RPMI7951 (cell line): ENCODE data around the gene ALOX12B. TPM values are rescaled to one million over a fixed set of nuclear protein-coding genes. Genes with fewer than 3 reads are reported as not detected.
A peak's percentile ranks its signal among the peaks of the same experiment; 100 is the strongest.

Experiments
- DNase-seq: peaks from one replicate; pipeline ENCODE4 v3.0.0-alpha.2; 2012; ENCODE audit warnings: low read depth
- total RNA-seq: library from RNA; depleted of rRNA; stranded (reverse); fragments of >200 nt; shearing (Covaris generic); gene quantifications from 2 replicates; pipeline ENCODE4 v1.2.3, GENCODE V29; 2014; rRNA removed

Gene ALOX12B
- not detected in 2 replicates for total RNA-seq

DNA sequence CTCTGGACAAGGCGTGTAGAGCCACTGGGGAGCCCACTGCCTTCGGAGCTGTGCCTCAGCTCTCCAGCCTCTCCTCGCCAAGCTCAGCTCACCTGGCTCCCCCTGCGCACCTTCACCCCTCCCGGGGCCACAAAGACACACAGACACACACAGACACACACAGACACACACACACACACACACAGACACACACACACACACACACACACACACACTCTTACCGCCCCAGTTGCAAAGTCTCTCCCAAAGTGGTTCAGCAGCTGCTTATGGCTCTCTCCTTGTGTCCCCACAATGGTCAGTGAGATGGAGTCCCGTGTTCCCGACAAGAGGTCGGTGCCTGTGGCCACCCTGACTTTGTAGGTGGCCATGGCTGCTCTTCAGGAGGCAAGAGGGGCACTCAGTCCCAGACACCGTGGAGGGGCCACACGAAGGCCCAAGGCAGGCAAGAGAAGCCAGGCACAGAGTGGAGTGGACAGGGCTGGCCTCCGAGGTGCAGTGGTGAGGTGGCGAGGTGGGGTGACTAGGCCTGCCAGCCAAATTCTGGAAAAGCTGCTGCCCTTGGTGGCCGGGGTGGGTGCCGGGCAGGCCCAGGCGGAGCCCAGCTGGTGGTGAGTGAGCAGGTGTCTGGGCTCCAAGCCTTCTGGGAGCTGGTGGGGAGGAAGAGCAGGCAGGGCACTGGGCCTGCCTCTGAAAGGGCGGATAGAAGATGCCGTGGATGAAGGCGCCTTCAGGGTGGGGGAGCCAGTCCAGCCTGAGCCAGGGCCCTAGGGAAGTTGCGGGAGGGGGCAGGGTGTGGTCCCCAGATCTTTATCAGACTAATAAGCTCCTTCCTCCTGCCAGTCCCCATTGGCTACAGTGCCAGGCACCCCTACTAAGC, at the start of gene ALOX12B:
Gene ALOX12B, minus strand, starts transcription at position 642 of the 877 bp plus-strand sequence. Its CDS starts 274 bp downstream, at position 368.
- DNase-seq, result no peak

DNA sequence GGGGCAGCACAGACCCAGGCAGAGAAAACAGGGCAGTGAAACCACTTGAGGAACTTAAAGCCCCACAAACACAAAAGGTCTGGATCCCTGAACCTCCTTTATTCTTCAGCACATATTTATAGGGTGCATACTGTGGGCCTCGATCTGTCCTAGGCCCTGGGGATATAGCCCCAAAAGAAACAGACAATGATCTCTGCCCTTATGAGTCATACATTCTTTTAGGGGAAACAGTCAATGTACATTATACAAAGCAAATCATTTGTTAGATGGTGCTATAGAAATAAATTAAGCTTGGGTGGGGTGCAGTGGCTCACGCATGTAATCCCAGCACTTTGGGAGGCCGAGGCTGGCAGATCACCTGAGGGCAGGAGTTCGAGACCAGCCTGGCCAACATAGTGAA, 46.4 kb upstream of the ALOX12B start:
- no peak for DNase-seq

DNA sequence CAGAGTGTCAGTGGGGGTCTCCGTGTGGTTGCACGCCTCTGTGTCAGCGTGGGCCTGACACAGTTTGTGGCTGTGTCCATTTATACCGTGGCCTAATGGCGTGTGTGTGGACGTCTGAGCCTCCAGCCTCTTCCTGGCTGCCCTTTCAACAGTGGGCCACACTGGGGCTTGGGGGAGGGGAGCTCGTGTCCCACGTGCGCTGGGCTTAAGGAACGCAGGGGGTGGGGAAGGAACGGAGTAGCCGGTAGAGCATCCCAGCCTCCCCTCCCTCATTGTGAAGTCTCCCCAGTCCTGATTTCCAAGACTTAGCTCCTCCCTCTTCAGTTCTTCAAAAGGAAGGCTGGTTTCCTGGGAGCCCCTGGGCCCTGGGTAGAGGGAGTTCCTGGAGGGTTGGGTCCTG, 45.9 kb upstream of the ALOX12B start:
- DNase-seq, result no peak

DNA sequence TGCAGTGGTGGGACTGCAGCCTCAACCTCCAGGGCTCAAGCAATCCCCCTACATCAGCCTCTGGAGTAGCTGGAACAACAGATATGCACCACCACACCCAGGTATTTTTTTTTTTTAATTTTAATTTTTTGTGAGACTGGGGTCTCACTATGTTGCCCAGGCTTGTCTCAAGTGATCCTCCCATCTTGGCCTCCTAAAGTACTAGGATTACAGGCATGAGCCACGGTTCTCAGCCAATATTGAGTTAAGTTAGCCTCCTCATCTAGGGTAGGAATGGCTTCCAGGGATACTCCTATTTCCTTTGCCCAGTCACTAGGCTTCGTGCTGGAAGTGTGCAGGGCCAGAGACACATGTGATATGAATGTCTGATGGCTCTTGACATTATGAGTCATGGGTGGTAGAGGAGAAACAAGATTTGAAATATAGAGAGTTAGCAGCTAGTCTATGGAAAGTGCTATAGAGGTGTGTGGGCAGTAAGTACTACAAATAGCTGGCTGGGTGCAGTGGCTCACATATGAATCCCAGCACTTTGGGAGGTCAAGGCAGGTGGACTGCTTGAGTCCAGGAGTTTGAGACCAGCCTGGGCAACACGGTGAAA, 44.4 kb upstream of the ALOX12B start:
- DNase-seq, result no peak

DNA sequence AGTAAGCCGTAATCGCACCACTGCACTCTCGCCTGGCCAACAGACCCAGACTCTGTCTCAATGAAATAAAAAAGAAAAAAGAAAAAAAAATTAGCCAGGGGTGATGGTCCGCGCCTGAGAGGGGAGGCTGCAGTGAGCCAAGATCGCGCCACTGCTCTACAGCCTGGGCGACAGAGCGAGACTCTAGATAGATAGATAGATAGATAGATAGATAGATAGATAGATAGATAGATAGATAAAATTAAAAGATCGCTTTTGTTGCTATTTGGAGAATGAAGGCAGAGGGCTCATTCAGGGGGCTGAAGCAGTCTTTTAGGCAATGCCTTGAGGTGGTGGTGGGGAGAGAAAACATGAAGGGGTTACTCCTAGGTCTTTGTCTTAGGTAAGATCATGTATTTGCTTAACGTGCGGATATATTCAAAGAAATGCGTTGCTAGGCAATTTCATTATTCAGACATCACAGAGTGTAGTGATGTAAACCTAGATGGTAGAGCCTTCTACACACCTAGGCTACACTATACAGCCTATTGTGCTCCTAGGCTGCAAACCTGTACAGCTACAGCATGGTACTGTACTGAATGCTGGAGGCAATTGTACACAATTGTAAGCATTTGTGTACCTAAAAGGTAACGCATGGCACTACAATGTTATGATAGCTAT, 40.7 kb upstream of the ALOX12B start:
- no peak for DNase-seq

DNA sequence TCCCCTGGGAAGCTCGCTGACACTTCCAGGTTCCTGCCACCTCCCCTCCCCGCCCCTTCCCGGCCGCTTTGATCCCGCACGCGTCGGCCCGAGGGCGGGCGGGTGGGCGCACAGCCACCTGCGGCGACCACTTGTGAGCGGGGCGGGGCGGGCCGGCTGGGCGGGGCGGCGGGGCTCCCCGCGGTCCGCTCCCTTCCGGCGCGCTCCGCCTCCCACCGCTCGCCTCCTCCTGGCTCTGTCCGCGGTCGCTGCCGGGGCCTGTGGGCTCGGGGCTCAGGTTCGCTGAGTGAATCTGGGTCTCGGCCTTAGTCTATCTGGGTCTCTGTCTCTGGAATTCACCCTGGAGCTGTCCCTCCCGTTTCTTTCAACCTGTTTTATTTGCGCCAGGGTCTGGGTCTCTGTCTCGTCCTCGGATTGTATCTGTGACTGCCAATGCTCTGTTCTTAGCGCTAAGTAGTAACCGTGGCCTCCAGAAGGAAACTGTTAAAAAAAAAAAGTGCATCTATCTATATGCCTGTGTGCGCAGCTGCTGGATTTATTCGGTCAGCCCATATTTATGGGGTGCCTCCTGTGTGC, 39.1 kb upstream of the ALOX12B start:
- DNase-seq, result peak; percentile 63

DNA sequence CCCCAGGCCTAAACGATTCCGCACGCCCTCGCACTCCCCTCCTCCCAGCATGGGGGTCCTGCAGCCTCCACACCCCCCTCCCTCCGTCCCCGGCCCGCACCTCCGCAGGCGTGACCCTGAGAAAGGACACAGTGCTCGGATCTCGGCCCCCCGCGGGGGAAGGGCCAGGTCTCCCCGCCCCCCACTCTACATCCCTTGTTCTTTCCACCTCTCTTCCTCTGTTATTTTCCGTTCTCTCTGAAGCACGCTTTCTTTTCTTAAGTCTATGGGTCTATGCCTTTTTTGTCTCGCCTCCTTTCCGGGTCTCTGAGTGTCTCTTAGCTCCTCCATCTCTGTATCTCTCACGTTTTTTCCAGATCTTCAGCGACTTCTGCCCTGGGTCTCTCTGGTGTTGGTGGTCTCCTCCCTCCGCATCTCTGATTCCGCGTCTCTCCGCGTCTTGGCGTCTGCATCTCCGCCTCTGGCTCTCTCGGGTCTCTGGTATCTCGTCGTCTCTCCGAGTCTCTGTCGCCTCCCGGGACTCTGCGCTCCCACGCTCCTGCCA, 38.5 kb upstream of the ALOX12B start:
- peak; percentile 28 for DNase-seq

DNA sequence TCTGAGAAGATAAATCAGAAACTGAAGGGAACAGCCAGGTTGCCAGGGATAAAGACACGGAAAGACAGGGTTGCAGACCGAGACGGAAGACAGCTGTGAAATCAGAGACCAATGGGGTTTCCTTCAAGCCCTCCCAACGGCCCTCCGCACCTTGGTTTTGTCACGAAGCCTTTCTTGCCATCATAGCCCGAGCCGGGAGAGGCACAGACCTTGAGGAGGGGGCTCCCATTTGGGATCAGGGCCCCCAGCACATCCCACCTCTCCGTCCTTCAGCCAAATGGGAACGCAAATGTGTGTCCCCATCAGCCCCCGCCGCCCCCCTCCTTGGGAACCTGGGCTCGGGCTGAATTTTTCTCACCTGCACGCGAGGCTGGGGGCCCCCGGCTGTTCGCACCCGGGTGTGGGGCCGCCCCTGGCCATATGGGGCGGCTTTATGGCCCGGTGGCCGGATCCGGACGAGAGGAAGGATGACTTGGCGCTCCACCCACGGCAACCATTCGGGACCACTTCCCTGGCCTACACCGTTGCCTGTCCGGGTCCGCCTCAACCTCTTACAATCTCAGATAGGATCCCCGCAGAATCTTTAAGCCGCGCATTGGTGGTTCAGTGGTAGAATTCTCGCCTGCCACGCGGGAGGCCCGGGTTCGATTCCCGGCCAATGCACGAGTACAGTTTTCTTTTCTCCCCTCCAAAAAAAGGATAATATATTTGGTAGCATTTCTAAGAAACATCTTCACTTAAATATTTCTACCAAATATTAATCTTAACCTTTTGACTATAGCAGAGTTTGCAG, 37.8 kb upstream of the ALOX12B start:
- peak; percentile 63 for DNase-seq

DNA sequence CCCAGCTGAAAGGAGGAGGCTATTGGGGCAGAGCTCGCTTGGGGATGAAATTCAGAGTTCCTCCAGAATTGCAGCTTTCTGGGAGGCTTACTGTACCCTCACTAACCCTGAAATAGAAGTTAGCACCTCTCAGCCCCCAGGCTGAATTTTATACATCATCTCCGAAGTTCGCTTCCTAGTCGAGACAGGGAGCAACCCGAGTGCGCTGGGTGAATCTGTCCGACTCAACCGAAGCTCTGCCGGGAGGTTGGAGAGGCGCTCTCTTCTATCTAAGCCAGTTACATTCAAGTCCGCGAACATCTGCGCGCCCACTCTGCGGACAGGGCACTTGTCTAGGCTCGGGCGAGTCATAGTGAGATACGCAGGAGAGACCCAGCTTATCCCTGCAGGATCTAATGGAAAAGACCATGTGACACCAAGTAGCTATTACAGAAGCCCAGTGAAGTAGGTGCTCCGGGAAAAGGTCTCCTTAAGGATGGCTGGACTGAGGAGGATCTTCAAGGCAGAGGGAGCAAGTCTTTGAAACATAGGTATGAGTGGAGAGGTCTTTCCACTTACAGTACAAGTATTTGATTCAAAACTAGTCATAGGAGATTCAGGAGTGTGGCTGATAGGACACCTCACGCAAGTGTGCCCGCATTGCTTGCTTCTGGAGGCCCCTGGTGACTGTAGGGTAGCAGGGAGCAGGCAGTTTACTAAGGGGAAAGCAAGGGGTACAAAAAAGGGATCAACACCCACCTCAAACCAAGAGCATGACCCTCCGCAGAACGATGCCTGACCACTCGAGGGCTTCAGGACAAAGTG, 37.0 kb upstream of the ALOX12B start:
- DNase-seq, result peak; percentile 28

DNA sequence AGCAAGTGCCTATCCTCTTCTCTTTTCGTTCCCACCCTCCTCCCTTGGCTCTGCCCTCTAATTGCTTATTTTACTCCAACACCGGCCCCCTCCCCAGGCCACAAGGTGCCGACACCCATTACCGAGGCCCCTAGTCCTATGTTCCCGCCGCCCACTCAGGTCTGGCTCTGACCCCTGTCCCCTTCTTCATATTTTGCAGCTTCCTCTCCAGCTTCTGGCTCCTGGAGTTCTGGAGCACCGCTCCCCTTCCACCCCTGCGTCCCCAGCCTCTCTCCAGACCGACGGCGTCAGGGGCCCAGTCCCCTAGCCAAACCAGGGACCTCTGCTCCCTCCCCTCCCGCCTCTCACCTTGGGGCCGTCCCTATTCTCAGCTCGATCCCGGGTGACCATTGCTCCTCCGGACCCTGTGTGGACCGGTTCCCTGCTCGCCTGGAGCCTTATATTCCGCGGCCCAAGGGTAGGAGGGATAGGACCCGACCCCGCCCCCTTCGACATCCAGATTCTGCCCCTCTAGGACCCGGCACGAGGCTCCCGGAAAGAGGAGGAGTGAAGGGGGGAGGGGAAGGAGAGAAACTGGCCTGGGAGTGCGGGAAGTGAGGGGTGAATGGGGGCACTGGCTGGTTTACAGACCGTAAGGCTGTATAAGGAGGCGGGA, 36.3 kb upstream of the ALOX12B start, which contains the start of gene HES7:
Gene HES7, minus strand, starts transcription at position 412 of the 655 bp plus-strand sequence. Its CDS starts 22 bp downstream, at position 390.
- DNase-seq, result no peak

DNA sequence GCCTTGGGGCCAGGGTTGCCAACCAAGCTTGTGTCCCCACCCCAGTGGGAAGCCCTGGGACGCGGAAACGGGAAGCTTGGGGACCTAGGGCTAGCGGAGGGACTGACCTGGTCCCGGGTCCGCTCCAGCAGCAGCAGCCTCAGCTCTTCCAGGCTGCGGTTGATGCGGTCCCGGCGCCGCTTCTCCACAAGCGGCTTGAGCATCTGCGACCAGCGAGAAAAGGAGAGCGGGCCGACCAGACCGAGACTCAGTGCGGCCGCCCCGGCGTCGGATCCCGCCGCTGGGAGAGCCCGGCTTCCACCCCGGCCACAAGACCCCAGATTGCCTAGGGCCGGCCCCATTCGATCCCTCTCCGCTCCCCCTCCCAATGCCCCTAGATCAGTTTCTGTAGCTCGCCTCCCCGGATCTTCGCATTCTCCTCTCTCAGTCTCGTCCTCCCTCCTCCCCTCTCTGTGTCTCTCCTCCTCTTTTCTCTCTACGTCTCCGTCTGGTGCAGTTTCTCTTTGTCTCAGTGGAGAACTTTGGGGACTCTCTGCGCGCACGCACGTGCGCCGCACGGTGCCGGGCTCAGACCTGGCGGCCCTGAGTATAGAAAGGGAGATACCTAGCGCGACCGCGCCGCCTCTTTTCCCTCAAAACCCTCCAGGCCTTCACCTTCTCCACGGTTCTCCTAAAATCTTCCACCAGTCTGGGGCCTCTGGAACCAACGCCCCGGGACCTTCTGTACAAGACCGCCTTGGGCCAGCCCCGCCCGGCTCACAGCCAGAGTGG, 35.6 kb upstream of the ALOX12B start:
- DNase-seq, result peak; percentile 33

DNA sequence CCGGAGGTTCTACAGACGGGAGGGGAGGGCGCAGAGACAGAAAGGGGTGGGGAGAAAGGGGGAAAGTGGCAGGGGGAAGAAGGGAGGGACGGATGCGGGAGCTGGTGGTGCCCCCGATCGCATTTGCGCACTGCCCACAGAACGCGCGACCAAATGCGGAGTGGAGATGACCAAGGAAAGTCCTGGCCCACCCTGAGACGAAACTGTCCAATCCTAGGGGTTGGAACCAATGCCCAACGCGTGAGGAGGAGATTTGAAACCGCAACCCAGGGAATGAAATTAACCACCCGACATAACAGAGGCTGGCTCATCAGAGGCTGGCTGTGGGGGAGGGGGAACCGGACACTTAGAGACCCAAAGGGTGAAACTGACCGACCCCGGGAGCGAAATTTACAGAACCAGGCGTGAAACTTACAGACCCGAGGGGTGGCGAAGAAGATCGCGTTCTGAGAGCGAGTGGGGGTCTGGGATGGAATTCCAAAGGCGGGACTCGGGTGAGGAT, 35.0 kb upstream of the ALOX12B start:
- peak; percentile 63 for DNase-seq

DNA sequence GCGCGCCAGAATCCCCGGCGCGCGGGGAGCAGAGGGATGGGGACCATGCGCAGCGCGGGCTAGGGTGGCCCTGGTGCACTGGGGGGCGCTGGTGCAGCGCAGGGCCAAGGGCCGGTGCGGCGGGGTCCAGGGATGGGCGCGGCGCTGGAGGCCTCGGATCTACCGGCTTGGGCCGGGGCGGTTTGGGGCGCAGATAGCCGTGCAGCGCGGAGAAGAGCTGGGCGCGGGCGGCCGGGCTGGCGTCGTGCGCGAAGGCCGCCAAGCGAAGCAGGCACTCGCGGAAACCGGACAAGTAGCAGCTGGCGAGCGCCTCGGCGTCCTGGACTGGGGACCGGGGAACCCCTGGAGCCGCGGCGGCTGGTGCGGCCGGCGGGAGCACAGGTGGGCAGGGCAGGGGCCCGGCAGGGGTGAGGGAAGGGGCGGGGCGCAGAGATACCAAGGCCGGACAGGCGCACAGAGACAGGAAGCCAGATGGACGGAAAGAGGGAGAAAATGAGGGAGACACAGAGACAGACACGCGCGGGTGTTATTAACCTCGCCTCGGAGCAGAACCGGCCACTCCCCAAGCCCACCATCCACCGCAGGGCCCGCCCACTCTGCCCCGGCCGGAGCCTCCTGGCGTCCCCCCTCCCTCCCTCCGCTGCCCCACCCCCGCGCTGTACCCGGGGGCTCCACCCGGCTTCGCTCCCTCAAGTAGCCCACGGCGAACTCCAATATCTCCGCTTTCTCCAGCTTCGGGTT, 34.3 kb upstream of the ALOX12B start:
- peak; percentile 59 for DNase-seq

DNA sequence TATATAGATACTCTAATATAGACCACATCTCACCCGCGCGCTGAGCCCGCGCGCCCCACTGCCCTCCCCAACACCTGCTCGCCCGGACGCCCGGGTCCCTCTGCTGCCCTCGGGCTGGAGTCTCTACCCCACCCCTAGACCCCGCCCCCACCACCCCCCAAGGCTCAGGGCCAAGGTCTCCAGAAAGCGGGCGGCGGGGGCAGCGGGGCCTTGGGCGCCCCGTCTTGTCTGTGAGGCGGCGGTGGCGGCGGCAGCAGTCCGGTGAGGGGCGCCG, 33.8 kb upstream of the ALOX12B start:
- no peak for DNase-seq

DNA sequence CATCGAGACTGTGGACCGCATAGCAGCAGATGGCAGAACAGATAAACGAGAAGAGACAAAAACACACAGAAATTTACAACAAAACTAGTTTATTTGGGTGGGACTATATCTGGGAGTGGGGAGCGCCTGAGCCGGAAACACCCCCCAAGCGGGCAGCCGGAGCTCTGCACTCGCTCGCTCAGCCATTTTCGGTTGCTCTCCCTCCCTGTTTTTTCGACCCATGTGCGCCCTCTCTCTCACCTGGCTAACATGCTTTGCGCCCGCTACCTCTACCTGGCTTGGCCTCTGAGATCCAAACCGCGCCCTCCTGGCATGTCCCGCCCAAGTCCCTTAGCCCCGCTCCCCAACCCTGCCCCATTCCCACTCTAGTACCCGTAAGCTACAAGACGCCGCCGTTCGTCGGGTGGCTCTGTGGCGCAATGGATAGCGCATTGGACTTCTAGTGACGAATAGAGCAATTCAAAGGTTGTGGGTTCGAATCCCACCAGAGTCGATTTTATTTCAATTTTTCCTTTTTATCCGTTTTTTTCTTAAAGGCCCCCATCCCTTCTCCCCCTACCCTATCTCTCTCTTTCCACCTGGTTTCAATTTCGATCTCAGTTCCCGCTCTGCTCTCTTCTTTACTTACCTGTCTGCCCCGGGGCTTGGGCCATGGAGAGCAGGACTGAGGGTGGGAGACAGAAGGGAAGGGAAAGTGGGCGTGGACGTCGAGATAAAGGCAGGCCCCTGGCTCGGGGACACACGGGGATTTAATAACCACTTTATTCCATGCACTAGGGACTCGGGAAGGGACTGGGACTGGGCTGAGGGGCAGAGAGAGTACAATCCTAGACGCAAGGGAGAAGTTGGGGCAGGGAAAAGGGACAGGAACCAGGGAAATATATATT, 33.2 kb upstream of the ALOX12B start:
- peak; percentile 57 for DNase-seq

DNA sequence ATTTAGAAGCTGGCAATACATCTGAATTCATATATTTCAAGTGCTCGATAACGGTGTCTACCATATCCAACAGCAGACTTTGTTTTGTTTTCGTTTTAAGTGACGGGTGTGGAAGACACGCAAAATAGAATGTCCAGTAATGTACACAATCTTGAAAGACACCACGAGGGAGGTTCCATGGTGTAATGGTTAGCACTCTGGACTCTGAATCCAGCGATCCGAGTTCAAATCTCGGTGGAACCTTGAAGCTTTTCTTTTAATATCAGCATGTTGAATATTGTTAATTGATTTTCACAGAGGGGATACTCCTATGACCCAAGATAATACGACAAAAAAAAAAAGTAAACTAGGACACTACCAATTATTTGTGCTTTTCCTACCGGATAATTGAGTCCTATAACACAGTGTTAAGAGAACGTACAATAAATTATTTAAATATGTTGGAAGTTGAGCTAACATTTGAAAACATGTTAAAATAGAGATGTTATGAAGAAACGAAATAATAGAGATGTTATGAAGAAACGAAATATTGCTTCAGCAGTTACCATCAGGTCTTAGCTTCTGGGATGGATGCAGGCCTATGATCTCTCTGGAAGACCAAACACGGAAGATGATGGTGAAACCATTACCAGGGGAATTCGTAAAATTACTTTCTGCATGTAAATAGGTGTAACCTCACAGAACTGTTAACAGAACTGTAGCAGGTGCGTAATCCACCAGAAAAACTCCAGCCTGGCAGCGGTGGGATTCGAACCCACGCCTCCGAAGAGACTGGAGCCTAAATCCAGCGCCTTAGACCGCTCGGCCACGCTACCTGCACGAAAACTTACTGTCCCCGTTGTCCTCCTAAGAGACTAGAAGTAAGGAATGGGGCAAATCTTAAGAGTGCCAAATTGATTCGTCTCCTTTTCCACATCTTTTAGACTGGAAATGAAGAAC, 32.3 kb upstream of the ALOX12B start:
- DNase-seq, result peak; percentile 85
